ENCODE results near the gene STUB1.

The STUB1 gene

GRCh38 chr16:671353-672131 is 8.7 kb upstream of the STUB1 start:
- Histone ChIP-seq H3K4me1 (ENCODE audit: control insufficient read depth, insufficient read depth, low read length) (peaks cover 13% of the 10 kb centered on the region), H3K4me3 (ENCODE audit: low read length) (no peak overlapping the region), H3K27me3 (ENCODE audit: control insufficient read depth, insufficient read depth, low read length) (no peaks in the 10 kb centered on the region), H3K9ac (ENCODE audit: low read length) (no peak overlapping the region), H3K36me3 (ENCODE audit: control insufficient read depth, insufficient read depth, low read length) (peaks cover 20% of the 10 kb centered on the region), H3K27ac (ENCODE audit: low read depth, low read length) (no peak overlapping the region)

GRCh38 chr16:672371-672770 is 7.8 kb upstream of the STUB1 start:
- Histone ChIP-seq H3K27ac (ENCODE audit: low read depth, low read length) (no peak overlapping the region), H3K36me3 (ENCODE audit: control insufficient read depth, insufficient read depth, low read length) (peaks cover 20% of the 10 kb centered on the region), H3K4me1 (ENCODE audit: control insufficient read depth, insufficient read depth, low read length) (peaks cover 12% of the 10 kb centered on the region), H3K4me3 (ENCODE audit: low read length) (no peak overlapping the region), H3K27me3 (ENCODE audit: control insufficient read depth, insufficient read depth, low read length) (no peaks in the 10 kb centered on the region), H3K9ac (ENCODE audit: low read length) (no peak overlapping the region)

DNA sequence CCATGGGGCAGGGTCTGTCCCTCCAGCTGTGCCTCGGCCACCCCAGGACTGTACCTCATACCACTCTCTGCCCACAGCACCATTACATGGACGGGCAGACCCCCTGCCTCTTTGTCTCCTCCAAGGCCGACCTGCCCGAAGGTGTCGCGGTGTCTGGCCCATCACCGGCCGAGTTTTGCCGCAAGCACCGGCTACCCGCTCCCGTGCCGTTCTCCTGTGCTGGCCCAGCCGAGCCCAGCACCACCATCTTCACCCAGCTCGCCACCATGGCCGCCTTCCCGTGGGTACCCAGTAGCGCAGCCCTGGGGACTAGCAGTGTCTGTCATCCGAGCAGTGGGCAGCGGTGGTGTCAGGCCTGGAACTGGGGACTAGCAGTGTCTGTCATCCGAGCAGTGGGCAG is 7.4 kb upstream of the STUB1 start:
- H3K27me3 ChIP-seq (ENCODE audit: control insufficient read depth, insufficient read depth, low read length) = no peaks in the 10 kb centered on the region
- no peak overlapping the region for H3K27ac ChIP-seq (ENCODE audit: low read depth, low read length)
- H3K4me3 ChIP-seq (ENCODE audit: low read length) = no peak overlapping the region
- peaks cover 20% of the 10 kb centered on the region for H3K36me3 ChIP-seq (ENCODE audit: control insufficient read depth, insufficient read depth, low read length)
- H3K9ac ChIP-seq (ENCODE audit: low read length) = no peak overlapping the region
- H3K4me1 ChIP-seq (ENCODE audit: control insufficient read depth, insufficient read depth, low read length) = peaks cover 9% of the 10 kb centered on the region

- no peak overlapping the region for H3K9ac ChIP-seq (ENCODE audit: low read length)
- no peaks in the 10 kb centered on the region for H3K27me3 ChIP-seq (ENCODE audit: control insufficient read depth, insufficient read depth, low read length)
- H3K36me3 ChIP-seq (ENCODE audit: control insufficient read depth, insufficient read depth, low read length) = peaks cover 20% of the 10 kb centered on the region
- peaks cover 9% of the 10 kb centered on the region for H3K4me1 ChIP-seq (ENCODE audit: control insufficient read depth, insufficient read depth, low read length)
- H3K4me3 ChIP-seq (ENCODE audit: low read length) = no peak overlapping the region
- no peak overlapping the region for H3K27ac ChIP-seq (ENCODE audit: low read depth, low read length)
Observed at GRCh38 chr16:673399-673991, 6.7 kb upstream of the STUB1 start.

DNA sequence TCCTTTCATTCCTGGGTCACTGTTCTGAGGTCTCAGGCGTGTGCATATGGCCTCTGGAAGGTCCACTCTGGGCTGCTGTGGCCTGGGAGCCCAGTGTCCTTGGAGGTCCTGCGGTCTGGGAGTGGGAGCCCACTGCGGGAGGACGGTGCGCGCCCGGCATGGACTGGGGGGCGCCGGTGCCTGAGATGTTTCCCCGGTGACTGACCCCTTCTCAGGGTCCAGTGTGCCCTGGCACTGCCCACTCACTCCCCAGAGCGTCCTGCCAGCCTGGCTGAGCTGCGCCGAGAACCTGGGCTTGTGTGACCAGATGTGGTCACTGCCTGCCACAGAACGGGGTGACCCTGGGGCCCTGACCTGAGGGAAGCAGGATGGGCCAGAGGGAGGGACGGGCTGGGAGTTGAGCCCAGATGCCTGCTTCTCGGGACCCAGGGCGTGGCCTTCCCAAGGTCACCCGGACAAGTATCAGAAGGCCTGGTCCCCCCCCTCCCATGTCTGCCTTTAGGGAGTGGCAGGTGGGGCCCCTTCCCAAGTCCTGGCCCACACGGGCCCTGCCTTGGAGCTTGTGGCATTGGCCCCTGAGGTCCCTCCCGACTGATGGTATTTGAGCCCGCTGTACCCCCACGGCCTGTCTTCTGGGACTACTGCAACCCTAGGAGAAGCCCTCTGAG is 5.9 kb upstream of the STUB1 start:
- peaks cover 18% of the 10 kb centered on the region for H3K36me3 ChIP-seq (ENCODE audit: control insufficient read depth, insufficient read depth, low read length)
- no peak overlapping the region for H3K27ac ChIP-seq (ENCODE audit: low read depth, low read length)
- H3K27me3 ChIP-seq (ENCODE audit: control insufficient read depth, insufficient read depth, low read length) = no peaks in the 10 kb centered on the region
- H3K4me3 ChIP-seq (ENCODE audit: low read length) = no peak overlapping the region
- no peak overlapping the region for H3K9ac ChIP-seq (ENCODE audit: low read length)
- H3K4me1 ChIP-seq (ENCODE audit: control insufficient read depth, insufficient read depth, low read length) = peaks cover 4% of the 10 kb centered on the region

DNA sequence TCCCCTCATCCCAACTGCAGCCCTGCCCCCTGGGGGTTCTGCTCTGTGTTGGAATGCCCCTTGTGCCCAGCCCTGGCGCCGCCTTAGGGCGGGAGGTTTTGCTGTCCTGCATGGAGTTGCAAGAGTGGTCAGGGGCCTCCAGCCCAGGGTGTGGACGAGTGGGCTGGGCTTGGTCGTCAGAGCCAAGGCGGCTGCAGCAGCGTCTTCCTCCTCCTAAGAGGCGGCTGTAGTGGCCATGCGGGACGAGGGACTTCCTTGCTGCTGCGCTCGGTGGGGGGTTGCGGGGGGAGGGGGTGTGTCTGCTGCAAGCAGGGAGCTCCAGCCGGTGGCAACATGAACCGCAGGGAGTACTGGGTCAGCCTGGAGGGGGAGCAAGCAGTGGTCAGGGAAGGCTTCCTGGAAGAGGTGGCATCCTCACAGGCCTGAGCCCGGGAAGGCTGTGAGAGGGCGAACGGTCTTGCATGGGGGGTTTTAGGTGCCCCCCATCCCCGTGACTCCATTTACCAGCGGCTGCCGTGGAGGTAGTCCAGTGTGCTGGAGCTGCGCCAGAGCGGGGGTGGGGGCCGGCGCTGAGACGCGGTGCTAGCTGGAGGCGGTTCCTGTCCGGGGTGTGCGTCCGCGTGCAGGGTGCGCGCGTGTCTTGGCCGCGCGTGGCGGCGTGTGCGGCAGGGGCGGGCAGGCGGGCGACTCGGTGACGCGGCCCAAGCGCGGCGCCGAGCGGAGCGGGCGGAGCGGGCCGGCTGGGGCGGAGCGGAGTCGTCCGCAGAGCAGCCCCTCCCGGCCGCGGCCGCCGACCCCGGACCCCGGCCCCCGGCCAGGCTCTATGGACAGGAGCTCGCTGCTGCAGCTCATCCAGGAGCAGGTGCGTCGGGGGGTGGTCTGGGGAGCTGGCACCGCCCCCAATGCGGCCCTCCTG is 5.0 kb upstream of the STUB1 start, which contains the start of gene RHBDL1:
RHBDL1 (plus strand) TSS at position 704 of the 916 bp plus-strand sequence; CDS start at position 824, 120 bp downstream.
- no peak within 1 kb of the TSS for H3K9ac ChIP-seq (ENCODE audit: low read length)
- H3K4me1 ChIP-seq (ENCODE audit: control insufficient read depth, insufficient read depth, low read length) = peaks cover 4% of the 10 kb centered on the region
- peak within 1 kb of the TSS; percentile 62 for H3K4me3 ChIP-seq (ENCODE audit: low read length)
- H3K27me3 ChIP-seq (ENCODE audit: control insufficient read depth, insufficient read depth, low read length) = no peaks in the 10 kb centered on the region
- H3K36me3 ChIP-seq (ENCODE audit: control insufficient read depth, insufficient read depth, low read length) = peaks cover 16% of the 10 kb centered on the region
- no peak within 1 kb of the TSS for H3K27ac ChIP-seq (ENCODE audit: low read depth, low read length)

DNA sequence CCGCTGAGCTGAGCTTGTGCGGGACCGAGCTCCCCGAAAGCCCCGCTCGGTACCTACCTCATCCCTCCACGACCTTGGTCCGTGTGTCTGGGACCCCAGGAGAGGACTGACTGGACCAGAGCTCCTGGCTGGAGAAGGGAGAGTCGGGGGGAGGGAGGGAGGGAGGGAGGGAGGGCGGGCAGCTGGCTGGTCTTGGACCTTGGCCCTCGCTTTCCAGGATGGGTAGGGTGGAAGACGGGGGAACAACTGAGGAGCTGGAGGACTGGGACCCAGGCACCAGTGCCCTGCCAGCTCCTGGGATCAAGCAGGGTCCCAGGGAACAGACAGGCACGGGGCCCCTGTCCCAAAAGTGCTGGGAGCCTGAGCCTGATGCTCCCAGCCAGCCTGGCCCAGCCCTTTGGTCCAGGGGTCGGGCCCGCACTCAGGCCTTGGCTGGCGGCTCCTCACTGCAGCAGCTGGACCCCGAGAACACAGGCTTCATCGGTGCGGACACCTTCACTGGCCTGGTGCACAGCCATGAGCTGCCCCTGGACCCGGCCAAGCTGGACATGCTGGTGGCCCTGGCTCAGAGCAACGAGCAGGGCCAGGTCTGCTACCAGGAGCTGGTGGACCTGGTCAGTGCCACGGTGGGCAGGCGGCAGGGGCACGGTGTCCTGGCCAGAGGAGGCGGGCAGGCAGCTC is 4.2 kb upstream of the STUB1 start:
- Histone ChIP-seq H3K36me3 (ENCODE audit: control insufficient read depth, insufficient read depth, low read length) (peaks cover 9% of the 10 kb centered on the region), H3K4me1 (ENCODE audit: control insufficient read depth, insufficient read depth, low read length) (peaks cover 8% of the 10 kb centered on the region), H3K4me3 (ENCODE audit: low read length) (peak overlapping the region; percentile 48), H3K27me3 (ENCODE audit: control insufficient read depth, insufficient read depth, low read length) (no peaks in the 10 kb centered on the region), H3K9ac (ENCODE audit: low read length) (no peak overlapping the region), H3K27ac (ENCODE audit: low read depth, low read length) (no peak overlapping the region)

GRCh38 chr16:676565-676902 is 3.7 kb upstream of the STUB1 start:
- H3K9ac ChIP-seq (ENCODE audit: low read length) = no peak overlapping the region
- peaks cover 12% of the 10 kb centered on the region for H3K4me1 ChIP-seq (ENCODE audit: control insufficient read depth, insufficient read depth, low read length)
- H3K27me3 ChIP-seq (ENCODE audit: control insufficient read depth, insufficient read depth, low read length) = no peaks in the 10 kb centered on the region
- H3K4me3 ChIP-seq (ENCODE audit: low read length) = peak overlapping the region; percentile 32
- peaks cover 10% of the 10 kb centered on the region for H3K36me3 ChIP-seq (ENCODE audit: control insufficient read depth, insufficient read depth, low read length)
- H3K27ac ChIP-seq (ENCODE audit: low read depth, low read length) = no peak overlapping the region

GRCh38 chr16:676913-677312 is 3.3 kb upstream of the STUB1 start:
- Histone ChIP-seq H3K4me1 (ENCODE audit: control insufficient read depth, insufficient read depth, low read length) (peaks cover 14% of the 10 kb centered on the region), H3K27ac (ENCODE audit: low read depth, low read length) (no peak overlapping the region), H3K27me3 (ENCODE audit: control insufficient read depth, insufficient read depth, low read length) (no peaks in the 10 kb centered on the region), H3K36me3 (ENCODE audit: control insufficient read depth, insufficient read depth, low read length) (peaks cover 14% of the 10 kb centered on the region), H3K4me3 (ENCODE audit: low read length) (no peak overlapping the region), H3K9ac (ENCODE audit: low read length) (no peak overlapping the region)

- H3K4me3 ChIP-seq (ENCODE audit: low read length) = no peak overlapping the region
- no peaks in the 10 kb centered on the region for H3K27me3 ChIP-seq (ENCODE audit: control insufficient read depth, insufficient read depth, low read length)
- no peak overlapping the region for H3K9ac ChIP-seq (ENCODE audit: low read length)
- peaks cover 14% of the 10 kb centered on the region for H3K4me1 ChIP-seq (ENCODE audit: control insufficient read depth, insufficient read depth, low read length)
- H3K27ac ChIP-seq (ENCODE audit: low read depth, low read length) = no peak overlapping the region
- peaks cover 15% of the 10 kb centered on the region for H3K36me3 ChIP-seq (ENCODE audit: control insufficient read depth, insufficient read depth, low read length)
Observed at GRCh38 chr16:677316-678190, 2.7 kb upstream of the STUB1 start.

DNA sequence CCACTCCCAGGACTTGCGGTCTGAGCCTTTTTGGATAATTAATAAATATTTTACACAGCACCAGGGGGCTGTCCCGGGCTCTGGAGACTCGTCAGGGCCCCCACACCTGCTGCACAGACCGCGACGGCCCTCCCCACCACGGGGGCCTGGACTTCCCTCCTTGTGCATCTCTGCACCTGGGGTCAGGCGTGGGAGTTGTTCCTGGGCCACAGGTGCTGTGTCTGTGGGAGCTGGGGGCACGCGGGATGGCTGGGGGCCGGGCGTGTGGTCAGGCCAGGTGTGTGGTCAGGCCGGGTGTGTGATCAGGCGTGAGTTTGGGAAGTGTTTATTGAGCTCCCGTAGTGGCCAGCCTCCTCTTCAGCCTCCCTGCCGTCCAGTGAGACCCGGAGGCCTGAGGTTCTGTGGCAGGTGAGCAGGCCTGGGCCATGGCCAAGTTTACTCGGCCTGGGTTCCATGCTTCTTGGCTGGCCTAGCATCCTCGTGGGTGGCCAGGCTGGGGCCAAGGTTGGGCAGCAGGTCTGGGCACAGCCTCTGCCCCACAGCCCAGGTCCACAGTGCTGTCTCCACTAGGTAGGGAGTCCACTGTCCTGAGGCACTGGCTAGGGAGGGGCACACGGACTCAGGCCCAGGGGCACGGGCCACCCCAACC is 1.9 kb upstream of the STUB1 start:
- H3K27ac ChIP-seq (ENCODE audit: low read depth, low read length) = no peak overlapping the region
- H3K4me1 ChIP-seq (ENCODE audit: control insufficient read depth, insufficient read depth, low read length) = peaks cover 16% of the 10 kb centered on the region
- H3K4me3 ChIP-seq (ENCODE audit: low read length) = no peak overlapping the region
- no peaks in the 10 kb centered on the region for H3K27me3 ChIP-seq (ENCODE audit: control insufficient read depth, insufficient read depth, low read length)
- H3K9ac ChIP-seq (ENCODE audit: low read length) = no peak overlapping the region
- peaks cover 15% of the 10 kb centered on the region for H3K36me3 ChIP-seq (ENCODE audit: control insufficient read depth, insufficient read depth, low read length)

Data from rectal smooth muscle tissue (tissue), 1 donor.